ENCODE data around the gene PGGHG. TPM values are rescaled to one million over a fixed set of nuclear protein-coding genes. Genes with fewer than 3 reads are reported as not detected.

Gene PGGHG
- total RNA-seq, 1 donor from 2014 or later = 32.5 TPM

DNA sequence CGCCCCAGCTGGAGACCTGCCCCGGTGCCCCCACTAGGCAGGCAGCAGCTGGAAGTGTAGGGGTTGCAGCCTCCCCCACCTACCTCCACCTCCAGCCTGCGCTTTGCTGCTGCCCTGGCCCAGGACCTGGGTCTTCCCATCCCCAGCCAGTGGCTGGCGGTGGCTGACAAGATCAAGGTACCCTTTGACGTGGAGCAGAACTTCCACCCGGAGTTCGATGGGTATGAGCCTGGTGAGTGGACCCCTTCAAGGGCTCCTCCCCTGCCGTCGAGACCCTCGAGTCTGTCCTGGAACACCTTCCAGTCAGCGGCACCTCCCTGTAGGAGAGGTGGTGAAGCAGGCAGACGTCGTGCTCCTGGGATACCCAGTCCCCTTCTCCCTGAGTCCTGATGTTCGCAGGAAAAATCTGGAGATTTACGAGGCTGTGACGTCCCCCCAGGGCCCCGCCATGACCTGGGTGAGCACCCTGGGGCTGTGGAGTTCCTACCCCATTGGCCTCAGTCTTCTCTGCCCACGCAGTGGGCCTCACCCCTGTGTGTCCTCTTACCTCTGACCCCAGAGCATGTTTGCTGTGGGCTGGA is 4.4 kb downstream of the PGGHG start:
- TF ChIP-seq, protein P1, sequence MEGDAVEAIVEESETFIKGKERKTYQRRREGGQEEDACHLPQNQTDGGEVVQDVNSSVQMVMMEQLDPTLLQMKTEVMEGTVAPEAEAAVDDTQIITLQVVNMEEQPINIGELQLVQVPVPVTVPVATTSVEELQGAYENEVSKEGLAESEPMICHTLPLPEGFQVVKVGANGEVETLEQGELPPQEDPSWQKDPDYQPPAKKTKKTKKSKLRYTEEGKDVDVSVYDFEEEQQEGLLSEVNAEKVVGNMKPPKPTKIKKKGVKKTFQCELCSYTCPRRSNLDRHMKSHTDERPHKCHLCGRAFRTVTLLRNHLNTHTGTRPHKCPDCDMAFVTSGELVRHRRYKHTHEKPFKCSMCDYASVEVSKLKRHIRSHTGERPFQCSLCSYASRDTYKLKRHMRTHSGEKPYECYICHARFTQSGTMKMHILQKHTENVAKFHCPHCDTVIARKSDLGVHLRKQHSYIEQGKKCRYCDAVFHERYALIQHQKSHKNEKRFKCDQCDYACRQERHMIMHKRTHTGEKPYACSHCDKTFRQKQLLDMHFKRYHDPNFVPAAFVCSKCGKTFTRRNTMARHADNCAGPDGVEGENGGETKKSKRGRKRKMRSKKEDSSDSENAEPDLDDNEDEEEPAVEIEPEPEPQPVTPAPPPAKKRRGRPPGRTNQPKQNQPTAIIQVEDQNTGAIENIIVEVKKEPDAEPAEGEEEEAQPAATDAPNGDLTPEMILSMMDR (conservative IDR thresholded peaks at IDR 0.05) = no peak
- peaks cover 5% of the 10 kb centered on the region for H3K4me1 Mint-ChIP-seq (ENCODE audit: unreplicated experiment)
- no peak overlapping the region for H3K27ac Mint-ChIP-seq
- H3K4me3 Mint-ChIP-seq = no peak overlapping the region
- DNase-seq (ENCODE audit: extremely low spot score, unreplicated experiment) = no peak
- H3K27me3 Mint-ChIP-seq = no peaks in the 10 kb centered on the region
- no peaks in the 10 kb centered on the region for H3K9me3 Mint-ChIP-seq
- peaks cover 3% of the 10 kb centered on the region for H3K36me3 Mint-ChIP-seq

- Mint-ChIP-seq H3K27me3 (no peaks in the 10 kb centered on the region), H3K4me3 (no peak overlapping the region), H3K27ac (no peak overlapping the region), H3K36me3 (peaks cover 3% of the 10 kb centered on the region), H3K4me1 (ENCODE audit: unreplicated experiment) (peaks cover 5% of the 10 kb centered on the region), H3K9me3 (no peaks in the 10 kb centered on the region)
- no peak for DNase-seq (ENCODE audit: extremely low spot score, unreplicated experiment)
- TF ChIP-seq, protein P1 (conservative IDR thresholded peaks at IDR 0.05) = no peak
Measured at GRCh38 chr11:293852-294661, 5.1 kb downstream of the PGGHG start.

DNA sequence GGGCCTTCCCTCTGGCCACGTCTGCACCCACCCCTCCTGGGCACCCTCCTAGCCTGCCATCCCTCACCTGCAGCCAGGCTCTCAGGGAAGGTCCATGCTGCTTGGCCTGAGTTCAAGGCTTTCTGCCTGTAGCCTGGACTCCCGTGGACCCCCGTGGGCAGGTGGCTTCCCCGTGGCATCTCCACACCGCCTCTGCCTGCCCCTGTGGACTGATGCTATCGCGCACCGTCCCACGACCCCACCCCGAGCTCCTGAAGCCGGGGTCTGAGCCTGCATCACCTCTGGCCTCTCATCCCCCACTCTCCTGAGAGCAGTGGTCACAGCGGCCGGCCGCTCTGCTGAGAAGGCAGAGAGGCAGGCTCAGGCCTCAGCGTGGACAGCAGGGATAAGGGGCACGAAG is 5.9 kb downstream of the PGGHG start:
- Mint-ChIP-seq H3K27ac (no peak overlapping the region), H3K27me3 (no peaks in the 10 kb centered on the region), H3K4me3 (no peak overlapping the region), H3K4me1 (ENCODE audit: unreplicated experiment) (peaks cover 5% of the 10 kb centered on the region), H3K9me3 (no peaks in the 10 kb centered on the region), H3K36me3 (peaks cover 3% of the 10 kb centered on the region)
- DNase-seq (ENCODE audit: extremely low spot score, unreplicated experiment) = no peak
- TF ChIP-seq, protein P1 (conservative IDR thresholded peaks at IDR 0.05) = no peak

- no peak overlapping the region for H3K4me3 Mint-ChIP-seq
- H3K36me3 Mint-ChIP-seq = peaks cover 3% of the 10 kb centered on the region
- H3K27me3 Mint-ChIP-seq = peaks cover 5% of the 10 kb centered on the region
- no peak for DNase-seq (ENCODE audit: extremely low spot score, unreplicated experiment)
- H3K9me3 Mint-ChIP-seq = no peaks in the 10 kb centered on the region
- no peak overlapping the region for H3K27ac Mint-ChIP-seq
- TF ChIP-seq, protein P1 (conservative IDR thresholded peaks at IDR 0.05) = no peak
- peaks cover 7% of the 10 kb centered on the region for H3K4me1 Mint-ChIP-seq (ENCODE audit: unreplicated experiment)
Measured at GRCh38 chr11:295351-296170, 6.6 kb downstream of the PGGHG start.

- peaks cover 12% of the 10 kb centered on the region for H3K27me3 Mint-ChIP-seq
- H3K36me3 Mint-ChIP-seq = no peaks in the 10 kb centered on the region
- DNase-seq (ENCODE audit: extremely low spot score, unreplicated experiment) = no peak
- H3K4me1 Mint-ChIP-seq (ENCODE audit: unreplicated experiment) = peaks cover 9% of the 10 kb centered on the region
- TF ChIP-seq, protein P1 (conservative IDR thresholded peaks at IDR 0.05) = no peak
- no peak overlapping the region for H3K4me3 Mint-ChIP-seq
- no peaks in the 10 kb centered on the region for H3K9me3 Mint-ChIP-seq
- H3K27ac Mint-ChIP-seq = no peak overlapping the region
Measured at GRCh38 chr11:296171-297050, 7.5 kb downstream of the PGGHG start.

Data from type B pancreatic cell (in vitro differentiated cells).